HCT116 (cell line): ENCODE results near the gene ANGPT4. TPM values are rescaled to one million over a fixed set of nuclear protein-coding genes. Genes with fewer than 3 reads are reported as not detected.

Experiments used
- ATAC-seq: fragments of 200-7000 bp; cut with Tn5 transposase; 2 replicates; pipeline ENCODE4 v1.9.1; 2020; ENCODE audit warnings: mild to moderate bottlenecking, moderate library complexity
- BruUV-seq: library from RNA; stranded (reverse); fragments of 400-500 nt; replicated peaks from 2 replicates; lab custom pipeline; 2021; lab: Mats Ljungman, UMichigan
- CTCF ChIA-PET: fragments of 300-600 bp; sonication (Branson Sonifier 250); formaldehyde crosslinking; loops from one replicate; lab custom pipeline; 2021; ENCODE audit warnings: antibody characterized with exemption; lab: Charles Lee
- POLR2A ChIA-PET: fragments of 300-600, 350-600 bp; sonication (Branson Sonifier 250); formaldehyde crosslinking; loops from one replicate; lab custom pipeline; 2021; ENCODE audit warnings: antibody characterized with exemption; lab: Charles Lee
- RAD21 ChIA-PET, 2 experiments: fragments of 300-600 bp; sonication (Branson Sonifier 250); formaldehyde crosslinking; loops; one replicate each; lab custom pipeline; 2023; ENCODE audit warnings: low total read pairs in 2 of 2; ENCODE audit not compliant: uncharacterized antibody in 2 of 2, unreplicated experiment in 2 of 2, low non-redundant PET in 1 of 2; lab: Charles Lee
- DNase-seq: peaks from one replicate; pipeline ENCODE4 v3.0.0-alpha.2; 2010; ENCODE audit warnings: low read depth, low spot score
- H2AFZ ChIP-seq: fragments of 200-600 bp; shearing (Covaris generic), sonication (generic); 2 replicates; pipeline ENCODE4 v1.6.1; 2017; ENCODE audit warnings: low read depth, mixed run types, mixed read lengths, antibody characterized with exemption, low read length; ENCODE audit not compliant: poor library complexity, severe bottlenecking
- H3K27ac ChIP-seq: 2 replicates; pipeline ENCODE4 v1.5.1; 2012; ENCODE audit warnings: low read depth, low read length
- H3K27me3 ChIP-seq: fragments of 200-600 bp; sonication (generic); 2 replicates; pipeline ENCODE4 v1.6.1; 2016; ENCODE audit warnings: mixed run types, low read length, mixed read lengths; ENCODE audit not compliant: insufficient read depth
- H3K36me3 ChIP-seq, 2 experiments: fragments of 200-500 bp in 1 of 2; fragments of 200-600 bp in 1 of 2; sonication (Bioruptor generic) in 1 of 2; sonication (generic) in 1 of 2; 2 replicates each; pipeline versions ENCODE4 v1.5.1 to v1.6.1; 2014 to 2016; ENCODE audit warnings: low read length in 2 of 2, inconsistent platforms in 1 of 2, mixed read lengths in 1 of 2, mixed run types in 1 of 2; ENCODE audit not compliant: insufficient read depth in 2 of 2, control insufficient read depth in 1 of 2
- H3K4me1 ChIP-seq, 2 experiments: fragments of 200-600 bp in 1 of 2; sonication (generic) in 1 of 2; 2 replicates each; pipeline versions ENCODE4 v1.5.1 to v1.6.1; 2012 to 2017; ENCODE audit warnings: low read length in 2 of 2, inconsistent platforms in 1 of 2, mild to moderate bottlenecking in 1 of 2, mixed read lengths in 1 of 2, mixed run types in 1 of 2, moderate library complexity in 1 of 2; ENCODE audit not compliant: insufficient read depth in 2 of 2, control insufficient read depth in 1 of 2
- H3K4me2 ChIP-seq: fragments of 200-600 bp; sonication (generic); 2 replicates; pipeline ENCODE4 v1.6.1; 2017; ENCODE audit warnings: mixed run types, low read length, mixed read lengths
- H3K4me3 ChIP-seq, 2 experiments: fragments of 200-600 bp in 1 of 2; sonication (generic) in 1 of 2; replicated peaks in 1 of 2; 2 replicates each; pipeline ENCODE4 v1.5.1; 2011 to 2016; ENCODE audit warnings: low read length in 2 of 2, control low read depth in 1 of 2, low read depth in 1 of 2, mild to moderate bottlenecking in 1 of 2, mixed read lengths in 1 of 2, mixed run types in 1 of 2
- H3K79me2 ChIP-seq: fragments of 200-600 bp; sonication (generic); 2 replicates; pipeline ENCODE4 v1.6.1; 2017; ENCODE audit warnings: mild to moderate bottlenecking, mixed run types, low read length, moderate library complexity, mixed read lengths; ENCODE audit not compliant: insufficient read depth
- H3K9ac ChIP-seq: fragments of 200-600 bp; sonication (generic); 2 replicates; pipeline ENCODE4 v1.6.1; 2016; ENCODE audit warnings: low read length, mixed read lengths
- H3K9me2 ChIP-seq: fragments of 200-600 bp; sonication (generic), shearing (Covaris generic); 2 replicates; pipeline ENCODE4 v1.6.1; 2017; ENCODE audit warnings: mixed run types, mild to moderate bottlenecking, moderate library complexity; ENCODE audit not compliant: insufficient read depth
- H3K9me3 ChIP-seq, 2 experiments: fragments of 200-500 bp in 1 of 2; fragments of 200-600 bp in 1 of 2; sonication (Bioruptor generic) in 1 of 2; sonication (generic) in 1 of 2; 2 replicates each; pipeline ENCODE4 v1.6.1; 2014 to 2017; ENCODE audit warnings: low read length in 2 of 2, mixed read lengths in 2 of 2, inconsistent platforms in 1 of 2, low read depth in 1 of 2, mild to moderate bottlenecking in 1 of 2, mixed run types in 1 of 2, moderate library complexity in 1 of 2; ENCODE audit not compliant: control insufficient read depth in 1 of 2, insufficient read depth in 1 of 2
- H4K20me1 ChIP-seq: fragments of 200-600 bp; sonication (generic), shearing (Covaris generic); 2 replicates; pipeline ENCODE4 v1.6.1; 2017; ENCODE audit warnings: mixed run types, mild to moderate bottlenecking, moderate library complexity; ENCODE audit not compliant: insufficient read depth
- CEBPB ChIP-seq: IDR thresholded peaks from 2 replicates; pipeline ENCODE4 v1.6.1; 2012; ENCODE audit warnings: low read depth
- ELF1 ChIP-seq: IDR thresholded peaks from 2 replicates; pipeline ENCODE4 v1.6.1; 2012; ENCODE audit warnings: low read depth, borderline replicate concordance
- EZH2phosphoT487 ChIP-seq: fragments of 200-600 bp; IDR thresholded peaks from 2 replicates; pipeline ENCODE4 v1.6.1; 2018; ENCODE audit warnings: antibody characterized with exemption, borderline replicate concordance
- SP1 ChIP-seq: IDR thresholded peaks from 2 replicates; pipeline ENCODE4 v1.6.1; 2012; ENCODE audit warnings: low read depth
- TCF7L2 ChIP-seq: IDR thresholded peaks from 2 replicates; pipeline ENCODE4 v1.7.0; 2011; ENCODE audit warnings: borderline replicate concordance, inconsistent platforms; ENCODE audit not compliant: insufficient read depth, insufficient read length; ENCODE audit errors: extremely low read depth
- YY1 ChIP-seq: IDR thresholded peaks from 2 replicates; pipeline ENCODE4 v1.6.1; 2011; ENCODE audit warnings: low read length, low read depth, moderate library complexity, mild to moderate bottlenecking; ENCODE audit not compliant: insufficient replicate concordance; ENCODE audit errors: extremely low read depth
- ZNF274 ChIP-seq: fragments of 200-500 bp; sonication (Bioruptor generic); IDR thresholded peaks from 2 replicates; pipeline ENCODE4 v1.6.1; 2014; ENCODE audit warnings: mild to moderate bottlenecking, low read depth, low read length, inconsistent platforms
- intact Hi-C: fragments of 100-400 bp; cut with micrococcal nuclease; formaldehyde crosslinking; loops from 2 replicates; pipeline ENCODE4 v1.10.0; 2022
- total RNA-seq: library from RNA; stranded (reverse); gene quantifications from one replicate; pipeline ENCODE4 v1.2.1, GENCODE V29; 2021; ENCODE audit not compliant: unreplicated experiment
- TF ChIP-seq, protein P1 (sequence below), 3 experiments: fragments of 200-600 bp in 1 of 3; sonication (generic) in 1 of 3; IDR thresholded peaks in 2 of 3; conservative IDR thresholded peaks in 1 of 3; 2 replicates each; pipeline ENCODE4 v1.5.1; 2012 to 2017; ENCODE audit warnings: low read depth in 2 of 3, low read length in 2 of 3, antibody characterized with exemption in 1 of 3, borderline replicate concordance in 1 of 3, control low read depth in 1 of 3, mild to moderate bottlenecking in 1 of 3, mixed read lengths in 1 of 3, mixed run types in 1 of 3, moderate library complexity in 1 of 3; ENCODE audit not compliant: insufficient read depth in 1 of 3
- TF ChIP-seq, protein P2 (sequence below): IDR thresholded peaks from 2 replicates; pipeline ENCODE4 v1.6.1; 2012
- TF ChIP-seq, protein P3 (sequence below): IDR thresholded peaks from 2 replicates; pipeline ENCODE4 v1.6.1; 2012; ENCODE audit warnings: low read depth

Gene ANGPT4
- total RNA-seq, 1 experiment from 2014 or later = not detected

DNA sequence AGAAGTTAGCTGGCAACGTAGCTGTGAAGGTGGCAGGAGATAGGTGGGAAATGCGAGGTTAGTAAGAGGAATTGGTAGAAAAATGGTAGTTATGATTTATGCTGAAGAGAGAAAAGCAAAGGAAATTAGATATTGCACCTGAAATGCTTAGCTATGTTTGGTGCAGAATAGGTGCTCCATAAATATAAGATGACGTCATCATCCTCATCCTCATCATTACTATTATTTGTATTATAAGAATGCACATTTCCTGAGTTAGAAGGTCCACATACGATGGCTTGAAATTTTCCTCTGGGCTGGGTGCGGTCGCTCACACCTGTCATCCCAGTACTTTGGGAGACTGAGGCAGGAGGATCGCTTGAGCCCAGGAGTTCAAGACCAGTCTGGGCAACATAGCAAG lies 39.5 kb upstream of the ANGPT4 start:
- RAD21 ChIA-PET = interaction anchor here (0.9 to 3.3 kb wide), 6 partner anchors 122 to 257 kb away, joined by 3 to 20 read pairs (median 4); partner anchors contain the start of genes FAM110A (in 1 of the 2) and SLC52A3 (in 1 of the 2)
- H3K9me3 ChIP-seq = no peaks in the 10 kb centered on the region
- H3K27ac ChIP-seq = no peak overlapping the region
- BruUV-seq = no TSS peak
- H3K4me3 ChIP-seq = no peak overlapping the region
- intact Hi-C loops = loop anchor here (1.0 to 10.0 kb wide), 2 partner anchors 139 to 391 kb away; no protein-coding TSS in a partner anchor
- CTCF ChIA-PET = interaction anchor here (0.7 to 6.9 kb wide), 7 partner anchors 9 to 257 kb away, joined by 3 to 181 read pairs (median 5); no protein-coding TSS in a partner anchor
- H3K36me3 ChIP-seq = no peaks in the 10 kb centered on the region
- DNase-seq (no peak), ATAC-seq (no peak)
- no peaks in the 10 kb centered on the region for H3K27me3 ChIP-seq
- H3K9me2 ChIP-seq = no peaks in the 10 kb centered on the region
- H3K4me1 ChIP-seq = peaks cover 4 to 13% of the 10 kb centered on the region in 2 experiments; a peak in 3 of 4 replicates
- no peaks in the 10 kb centered on the region for H3K79me2 ChIP-seq
- no peak overlapping the region for H3K9ac ChIP-seq
- no peak overlapping the region for H2AFZ ChIP-seq
- no peaks in the 10 kb centered on the region for H4K20me1 ChIP-seq
- H3K4me2 ChIP-seq = no peak overlapping the region
- POLR2A ChIA-PET = interaction anchor here (0.5 to 1.2 kb wide), 2 partner anchors 138 to 190 kb away, joined by 3 to 5 read pairs; no protein-coding TSS in a partner anchor
- TF ChIP-seq EZH2phosphoT487 = no peak
- TF ChIP-seq CEBPB = no peak
- TF ChIP-seq, protein P1, sequence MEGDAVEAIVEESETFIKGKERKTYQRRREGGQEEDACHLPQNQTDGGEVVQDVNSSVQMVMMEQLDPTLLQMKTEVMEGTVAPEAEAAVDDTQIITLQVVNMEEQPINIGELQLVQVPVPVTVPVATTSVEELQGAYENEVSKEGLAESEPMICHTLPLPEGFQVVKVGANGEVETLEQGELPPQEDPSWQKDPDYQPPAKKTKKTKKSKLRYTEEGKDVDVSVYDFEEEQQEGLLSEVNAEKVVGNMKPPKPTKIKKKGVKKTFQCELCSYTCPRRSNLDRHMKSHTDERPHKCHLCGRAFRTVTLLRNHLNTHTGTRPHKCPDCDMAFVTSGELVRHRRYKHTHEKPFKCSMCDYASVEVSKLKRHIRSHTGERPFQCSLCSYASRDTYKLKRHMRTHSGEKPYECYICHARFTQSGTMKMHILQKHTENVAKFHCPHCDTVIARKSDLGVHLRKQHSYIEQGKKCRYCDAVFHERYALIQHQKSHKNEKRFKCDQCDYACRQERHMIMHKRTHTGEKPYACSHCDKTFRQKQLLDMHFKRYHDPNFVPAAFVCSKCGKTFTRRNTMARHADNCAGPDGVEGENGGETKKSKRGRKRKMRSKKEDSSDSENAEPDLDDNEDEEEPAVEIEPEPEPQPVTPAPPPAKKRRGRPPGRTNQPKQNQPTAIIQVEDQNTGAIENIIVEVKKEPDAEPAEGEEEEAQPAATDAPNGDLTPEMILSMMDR (IDR thresholded peaks at IDR 0.05 in 2 of 3, conservative IDR thresholded peaks at IDR 0.05 in 1 of 3; ENCODE audit: borderline replicate concordance in 1 of 3, insufficient read depth in 1 of 3, low read depth in 2 of 3, low read length in 2 of 3) = no peak
- TF ChIP-seq SP1 = no peak
- TF ChIP-seq ZNF274 = no peak
- no peak for TF ChIP-seq ELF1
- TF ChIP-seq TCF7L2 = no peak
- TF ChIP-seq, protein P2, sequence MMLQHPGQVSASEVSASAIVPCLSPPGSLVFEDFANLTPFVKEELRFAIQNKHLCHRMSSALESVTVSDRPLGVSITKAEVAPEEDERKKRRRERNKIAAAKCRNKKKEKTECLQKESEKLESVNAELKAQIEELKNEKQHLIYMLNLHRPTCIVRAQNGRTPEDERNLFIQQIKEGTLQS = no peak
- TF ChIP-seq YY1 = no peak
- TF ChIP-seq, protein P3, sequence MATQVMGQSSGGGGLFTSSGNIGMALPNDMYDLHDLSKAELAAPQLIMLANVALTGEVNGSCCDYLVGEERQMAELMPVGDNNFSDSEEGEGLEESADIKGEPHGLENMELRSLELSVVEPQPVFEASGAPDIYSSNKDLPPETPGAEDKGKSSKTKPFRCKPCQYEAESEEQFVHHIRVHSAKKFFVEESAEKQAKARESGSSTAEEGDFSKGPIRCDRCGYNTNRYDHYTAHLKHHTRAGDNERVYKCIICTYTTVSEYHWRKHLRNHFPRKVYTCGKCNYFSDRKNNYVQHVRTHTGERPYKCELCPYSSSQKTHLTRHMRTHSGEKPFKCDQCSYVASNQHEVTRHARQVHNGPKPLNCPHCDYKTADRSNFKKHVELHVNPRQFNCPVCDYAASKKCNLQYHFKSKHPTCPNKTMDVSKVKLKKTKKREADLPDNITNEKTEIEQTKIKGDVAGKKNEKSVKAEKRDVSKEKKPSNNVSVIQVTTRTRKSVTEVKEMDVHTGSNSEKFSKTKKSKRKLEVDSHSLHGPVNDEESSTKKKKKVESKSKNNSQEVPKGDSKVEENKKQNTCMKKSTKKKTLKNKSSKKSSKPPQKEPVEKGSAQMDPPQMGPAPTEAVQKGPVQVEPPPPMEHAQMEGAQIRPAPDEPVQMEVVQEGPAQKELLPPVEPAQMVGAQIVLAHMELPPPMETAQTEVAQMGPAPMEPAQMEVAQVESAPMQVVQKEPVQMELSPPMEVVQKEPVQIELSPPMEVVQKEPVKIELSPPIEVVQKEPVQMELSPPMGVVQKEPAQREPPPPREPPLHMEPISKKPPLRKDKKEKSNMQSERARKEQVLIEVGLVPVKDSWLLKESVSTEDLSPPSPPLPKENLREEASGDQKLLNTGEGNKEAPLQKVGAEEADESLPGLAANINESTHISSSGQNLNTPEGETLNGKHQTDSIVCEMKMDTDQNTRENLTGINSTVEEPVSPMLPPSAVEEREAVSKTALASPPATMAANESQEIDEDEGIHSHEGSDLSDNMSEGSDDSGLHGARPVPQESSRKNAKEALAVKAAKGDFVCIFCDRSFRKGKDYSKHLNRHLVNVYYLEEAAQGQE = no peak
